Measurements from ENCODE around the gene RAPGEFL1.
"Not testable (repeated sequence)": the region's sequence is repeated elsewhere in the genome, so short reads cannot be mapped to it uniquely, and the experiment has no call there.

The RAPGEFL1 gene

GRCh38 chr17:40174514-40174913 lies 2.8 kb upstream of the RAPGEFL1 start:
- DNase-seq (ENCODE audit: low read depth), result no peak

GRCh38 chr17:40175928-40176753 lies 1.1 kb upstream of the RAPGEFL1 start:
- no peak for DNase-seq (ENCODE audit: low read depth)

DNA sequence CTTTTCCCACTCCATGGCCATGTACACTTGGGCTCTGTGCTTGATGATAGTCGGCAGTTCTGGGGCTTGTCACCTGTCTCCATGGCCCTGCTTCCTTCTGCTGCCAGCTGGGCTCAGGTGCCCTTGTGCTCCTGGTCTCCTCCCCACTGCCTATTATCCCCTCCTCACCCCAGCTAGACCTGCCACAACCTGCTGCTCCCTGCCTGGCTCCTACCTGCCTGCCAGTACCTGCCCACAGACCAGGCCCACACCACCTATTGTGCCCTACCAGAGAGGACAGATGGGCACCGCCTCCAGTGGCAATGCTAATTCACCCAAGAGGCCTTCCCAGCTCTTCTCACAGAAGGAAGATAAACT lies 538 bp upstream of the RAPGEFL1 start:
- no peak for DNase-seq (ENCODE audit: low read depth)

DNA sequence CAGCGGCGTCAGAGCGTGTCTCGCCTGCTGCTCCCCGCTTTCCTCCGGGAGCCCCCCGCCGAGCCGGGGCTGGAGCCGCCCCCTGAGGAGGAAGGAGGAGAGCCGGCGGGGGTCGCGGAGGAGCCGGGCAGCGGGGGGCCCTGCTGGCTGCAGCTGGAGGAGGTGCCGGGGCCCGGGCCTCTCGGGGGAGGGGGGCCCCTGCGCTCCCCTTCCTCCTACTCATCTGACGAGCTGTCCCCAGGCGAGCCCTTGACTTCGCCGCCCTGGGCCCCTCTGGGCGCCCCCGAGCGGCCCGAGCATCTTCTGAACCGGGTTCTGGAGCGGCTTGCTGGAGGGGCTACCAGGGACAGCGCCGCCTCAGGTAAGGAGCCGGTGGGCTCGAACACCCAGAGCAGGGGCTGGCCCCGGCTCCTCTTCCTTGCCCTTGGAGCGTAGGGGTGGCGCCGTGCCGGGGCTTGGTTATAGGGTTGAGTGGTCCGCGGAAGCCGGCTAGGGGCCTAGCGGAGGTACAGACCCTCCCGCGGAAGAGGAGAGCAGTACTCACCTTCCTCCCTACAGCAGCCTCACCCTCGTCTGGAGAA lies 841 bp downstream of the RAPGEFL1 start:
- DNase-seq (ENCODE audit: low read depth), result no peak

DNA sequence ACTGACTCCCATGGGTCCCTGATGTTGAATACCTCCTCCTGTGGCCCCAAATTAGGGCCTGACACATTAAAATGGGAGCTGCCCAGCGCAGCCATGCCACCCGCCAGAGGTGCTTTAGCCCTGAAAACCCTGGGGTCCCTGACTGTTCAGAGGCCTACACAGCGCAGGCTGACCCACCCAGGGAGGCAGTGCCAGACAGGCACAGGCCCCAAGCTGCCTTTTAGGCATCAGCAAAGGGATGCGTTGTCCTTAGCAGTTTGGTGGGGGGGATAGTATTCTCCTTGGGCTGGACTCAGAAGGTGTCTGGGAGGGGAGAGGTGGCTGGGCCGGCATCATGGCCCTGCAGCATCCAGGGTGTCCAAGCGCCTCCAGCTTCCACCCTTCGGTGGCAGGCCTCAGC lies 1.4 kb downstream of the RAPGEFL1 start:
- no peak for DNase-seq (ENCODE audit: low read depth)

DNA sequence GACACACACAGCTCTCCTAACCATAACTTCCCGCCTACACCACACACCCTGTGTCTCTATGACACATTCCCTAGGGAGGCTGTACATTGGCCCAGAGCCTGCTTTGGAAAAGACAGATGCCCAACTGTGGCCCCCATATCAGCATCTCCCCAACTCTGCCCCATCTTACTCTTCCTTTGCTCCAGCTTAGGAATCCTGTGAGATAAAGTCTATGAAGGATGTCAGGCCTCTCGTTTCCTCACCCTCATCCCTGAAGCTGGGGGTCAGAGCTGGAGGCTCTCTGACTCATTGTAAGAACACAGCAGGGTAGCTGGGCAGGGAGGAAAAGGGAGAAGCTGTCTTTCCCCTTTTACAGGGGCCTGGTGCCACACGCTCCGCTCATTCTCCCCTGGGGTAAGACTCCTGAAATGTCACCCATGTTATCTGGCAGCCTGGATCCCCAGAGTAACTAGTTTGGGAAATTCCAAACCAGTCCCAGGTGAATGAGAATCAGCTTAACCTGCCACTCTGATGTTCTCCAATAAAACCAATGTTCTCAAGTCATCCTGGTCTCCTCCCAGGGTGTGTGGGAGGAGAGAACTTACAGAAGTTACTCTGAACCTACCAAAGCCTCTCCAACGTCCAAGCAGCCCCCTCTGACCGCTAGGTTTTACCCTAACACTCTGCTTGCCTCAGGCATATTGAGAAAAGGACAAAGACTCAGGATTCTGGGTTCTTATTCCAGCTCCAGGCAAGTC lies 2.8 kb downstream of the RAPGEFL1 start:
- DNase-seq (ENCODE audit: low read depth), result no peak

GRCh38 chr17:40180694-40181093 lies 3.4 kb downstream of the RAPGEFL1 start:
- DNase-seq (ENCODE audit: low read depth), result no peak

DNA sequence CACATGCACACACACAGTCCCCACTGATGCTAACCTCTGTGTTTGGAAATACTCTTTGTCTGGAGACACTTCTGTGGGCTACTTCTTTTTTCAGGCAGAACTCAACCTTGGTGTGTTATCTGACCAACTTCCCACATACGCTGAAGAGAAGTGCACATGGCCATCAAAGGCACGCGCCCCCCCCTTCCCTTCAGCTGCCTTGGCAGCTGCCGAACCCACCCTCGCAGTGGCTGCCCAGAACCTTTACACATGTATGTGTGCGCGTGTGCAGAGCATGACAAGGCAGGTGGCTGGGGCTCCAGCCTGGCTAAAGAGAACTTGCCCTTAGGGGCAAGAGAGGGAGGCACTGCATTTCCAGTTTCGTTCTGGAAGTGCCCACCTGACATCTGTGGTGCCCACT lies 3.9 kb downstream of the RAPGEFL1 start:
- no peak for DNase-seq (ENCODE audit: low read depth)

- DNase-seq (ENCODE audit: low read depth), result no peak
Measured at GRCh38 chr17:40182606-40183005, 5.3 kb downstream of the RAPGEFL1 start.

- DNase-seq (ENCODE audit: low read depth), result no peak
Measured at GRCh38 chr17:40187238-40187637, 10.0 kb downstream of the RAPGEFL1 start.

GRCh38 chr17:40188694-40189093 lies 11.4 kb downstream of the RAPGEFL1 start:
- DNase-seq (ENCODE audit: low read depth), result no peak

DNA sequence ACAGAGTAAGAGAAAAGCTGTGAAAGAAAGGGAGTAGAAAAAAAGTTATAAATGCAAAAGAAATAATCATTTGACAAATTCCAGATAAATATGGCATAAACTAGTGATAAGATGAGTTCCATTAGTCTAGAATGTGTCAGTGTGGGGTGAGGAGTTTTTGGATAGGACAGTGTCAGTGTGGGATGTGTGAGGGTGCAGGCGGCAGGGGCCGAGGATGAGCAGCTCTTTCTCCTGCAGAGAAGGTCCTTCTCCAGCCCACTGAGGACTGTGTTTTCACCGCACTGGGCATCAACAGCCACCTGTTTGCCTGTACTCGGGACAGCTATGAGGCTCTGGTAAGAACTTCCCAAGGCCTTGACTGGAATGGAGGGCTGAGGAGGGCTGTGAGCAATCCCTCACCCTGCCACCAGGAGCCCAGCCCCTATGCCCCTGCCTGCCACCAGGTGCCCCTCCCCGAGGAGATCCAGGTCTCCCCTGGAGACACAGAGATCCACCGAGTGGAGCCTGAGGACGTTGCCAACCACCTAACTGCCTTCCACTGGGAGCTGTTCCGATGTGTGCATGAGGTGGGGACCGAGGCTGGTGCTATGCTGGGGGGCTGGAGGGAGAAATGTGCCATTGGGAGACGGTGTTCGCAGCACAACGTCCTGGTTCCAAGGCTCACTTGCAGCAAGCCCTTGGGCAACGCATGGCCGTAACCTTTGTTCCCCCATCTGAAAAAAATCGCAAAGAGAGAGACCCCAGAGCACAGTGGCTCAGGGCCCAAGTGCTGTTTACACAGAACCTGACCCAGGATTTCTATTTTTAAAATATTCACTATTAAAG lies 13.1 kb downstream of the RAPGEFL1 start:
- no peak for DNase-seq (ENCODE audit: low read depth)

DNA sequence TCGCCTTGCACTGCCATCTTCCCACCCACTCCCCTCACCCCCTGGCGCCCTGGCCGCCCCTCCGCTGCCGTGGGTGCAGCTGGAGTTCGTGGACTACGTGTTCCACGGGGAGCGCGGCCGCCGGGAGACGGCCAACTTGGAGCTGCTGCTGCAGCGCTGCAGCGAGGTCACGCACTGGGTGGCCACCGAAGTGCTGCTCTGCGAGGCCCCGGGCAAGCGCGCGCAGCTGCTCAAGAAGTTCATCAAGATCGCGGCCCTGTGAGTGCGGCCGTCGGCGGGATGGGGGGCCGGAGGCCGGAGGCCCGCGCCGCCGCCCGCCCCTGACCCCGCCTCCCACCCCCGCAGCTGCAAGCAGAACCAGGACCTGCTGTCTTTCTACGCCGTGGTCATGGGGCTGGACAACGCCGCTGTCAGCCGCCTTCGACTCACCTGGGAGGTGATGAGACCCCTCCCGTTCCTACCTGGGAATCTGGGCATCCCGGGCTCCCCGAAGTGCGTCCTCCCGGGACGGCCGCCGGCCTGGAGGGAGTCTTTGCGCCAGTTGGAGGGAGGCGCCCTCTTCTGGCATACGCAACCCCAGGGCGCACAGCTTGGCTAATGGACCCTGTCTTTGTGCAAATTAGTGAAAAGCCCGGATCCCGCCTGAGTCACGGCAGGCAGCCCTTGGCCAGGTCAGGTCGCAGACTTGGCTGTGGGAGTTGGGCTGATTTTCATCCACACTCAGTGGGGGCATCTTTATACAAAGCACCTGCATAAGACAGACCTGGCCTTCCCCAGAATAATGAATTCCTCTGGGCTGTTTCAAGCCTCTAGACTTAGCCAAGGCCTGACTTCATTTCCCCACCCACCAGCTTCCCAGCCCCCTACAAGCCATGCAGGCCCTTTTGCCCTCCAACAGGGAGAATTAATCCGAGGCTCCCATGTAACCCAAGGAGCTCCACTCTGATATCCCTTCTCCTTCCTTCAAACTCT lies 14.3 kb downstream of the RAPGEFL1 start:
- peak; percentile 22 for DNase-seq (ENCODE audit: low read depth)

DNA sequence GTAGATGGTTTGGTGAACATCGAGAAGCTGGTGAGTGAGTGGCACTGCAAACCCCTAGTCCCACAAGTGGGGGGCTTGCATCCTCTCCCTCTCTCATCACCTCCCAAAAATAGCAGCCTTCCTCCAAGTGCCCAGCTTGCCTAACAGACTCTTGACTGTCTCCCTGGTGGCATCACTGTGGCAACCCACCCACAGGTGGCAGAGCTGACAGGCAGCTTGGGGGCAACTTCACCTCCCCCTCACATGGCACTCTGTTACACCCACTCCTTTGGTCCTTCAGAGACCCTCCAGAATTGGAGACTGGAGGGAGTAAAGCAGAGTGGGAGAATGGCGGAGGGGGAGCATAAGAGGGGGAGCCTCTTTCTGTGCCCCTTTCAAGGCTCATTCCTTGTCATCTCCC lies 15.7 kb downstream of the RAPGEFL1 start:
- no peak for DNase-seq (ENCODE audit: low read depth)

DNA sequence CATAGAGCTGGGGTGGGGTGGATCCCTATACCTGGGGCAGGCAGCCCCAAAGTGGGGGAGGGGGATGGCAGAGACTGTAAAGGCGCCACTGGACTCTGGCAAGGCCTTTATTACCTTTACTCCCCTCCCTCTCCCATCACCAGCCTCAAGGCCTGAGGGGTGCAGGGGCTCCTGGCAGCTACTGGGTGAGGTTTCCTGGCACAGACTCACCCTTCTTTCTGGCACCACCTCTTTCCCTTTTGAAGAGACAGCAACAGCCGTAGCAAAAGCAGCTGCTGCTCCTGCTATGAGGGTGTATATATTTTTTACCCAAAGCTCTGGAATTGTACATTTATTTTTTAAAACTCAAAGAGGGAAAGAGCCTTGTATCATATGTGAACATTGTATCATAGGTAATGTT lies 17.6 kb downstream of the RAPGEFL1 start:
- DNase-seq (ENCODE audit: low read depth), result no peak

DNA sequence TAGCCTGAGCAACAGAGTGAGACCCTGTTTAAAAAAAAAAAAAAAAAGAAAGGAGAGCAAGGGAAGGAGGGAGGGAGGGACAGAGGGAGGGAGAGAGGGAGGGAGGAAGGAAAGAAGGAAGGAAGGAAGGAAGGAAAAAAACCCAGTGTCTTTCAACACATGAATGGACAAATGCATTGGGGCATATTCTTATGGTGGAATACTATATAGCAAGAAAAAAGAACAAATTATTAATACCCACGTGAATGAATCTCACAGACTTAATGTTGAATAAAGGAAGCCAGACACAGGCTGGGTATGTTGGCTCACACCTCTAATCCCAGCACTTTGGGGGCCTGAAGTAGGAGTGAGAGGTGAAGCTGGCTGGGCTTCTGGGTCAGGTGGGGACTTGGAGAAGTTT lies 20.3 kb downstream of the RAPGEFL1 start:
- no peak for DNase-seq (ENCODE audit: low read depth)

DNA sequence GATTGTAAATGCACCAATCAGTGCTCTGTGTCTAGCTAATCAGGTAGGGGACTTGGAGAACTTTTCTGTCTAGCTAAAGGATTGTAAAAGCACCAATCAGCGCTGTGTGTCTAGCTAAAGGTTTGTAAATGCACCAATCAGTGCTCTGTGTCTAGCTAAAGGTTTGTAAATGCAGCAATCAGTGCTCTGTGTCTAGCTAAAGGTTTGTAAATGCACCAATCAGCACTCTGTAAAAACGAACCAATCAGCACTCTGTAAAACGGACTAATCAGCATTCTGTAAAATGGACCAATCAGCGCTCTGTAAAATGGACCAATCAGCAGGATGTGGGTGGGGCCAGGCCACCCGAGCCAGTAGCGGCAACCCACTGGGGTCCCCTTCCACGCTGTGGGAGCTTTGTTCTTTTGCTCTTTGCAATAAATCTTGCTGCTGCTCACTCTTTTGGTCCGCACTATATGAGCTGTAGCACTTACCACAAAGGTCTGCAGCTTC lies 20.7 kb downstream of the RAPGEFL1 start:
- DNase-seq (ENCODE audit: low read depth), result not testable (repeated sequence)

GRCh38 chr17:40198576-40198975 lies 21.3 kb downstream of the RAPGEFL1 start:
- no peak for DNase-seq (ENCODE audit: low read depth)

GRCh38 chr17:40203131-40203530 lies 25.9 kb downstream of the RAPGEFL1 start:
- no peak for DNase-seq (ENCODE audit: low read depth)

- DNase-seq (ENCODE audit: low read depth), result not testable (repeated sequence)
Measured at GRCh38 chr17:40206193-40206592, 28.9 kb downstream of the RAPGEFL1 start.
